ENCODE measurements around the gene PLCB4. TPM values are rescaled to one million over a fixed set of nuclear protein-coding genes. Genes with fewer than 3 reads are reported as not detected.

The PLCB4 gene
- total and polyA plus RNA-seq, 8 donors, result 0.56 to 9.3 (median 2.3) TPM

GRCh38 chr20:9319687-9320384 is 250.9 kb downstream of the PLCB4 start:
- FAIRE-seq, result no peak
- H3K4me1 ChIP-seq, result no peaks in the 10 kb centered on the region
- H3K36me3 ChIP-seq, result no peaks in the 10 kb centered on the region
- H3K27ac ChIP-seq, result no peak overlapping the region
- no peaks in the 10 kb centered on the region for H3K27me3 ChIP-seq
- no peaks in the 10 kb centered on the region for H3K9me3 ChIP-seq
- 69 to 71% methylated on average over 7 of the region's 7 CpGs for WGBS, 2 donors
- no peak overlapping the region for H3K4me3 ChIP-seq
- DNase-seq, result no peak
- no peak for TF ChIP-seq CTCF (IDR thresholded peaks at IDR 0.05)
- peak in 2 of 4 donors; percentile 24 to 39 for ATAC-seq
- intact Hi-C loops (cut with DNase I), result no loop called here

- intact Hi-C loops (cut with DNase I), result no loop called here
- 86 to 87% methylated on average over 2 of the region's 2 CpGs for whole genome bisulfite sequencing, 2 donors
- DNase-seq (no peak), ATAC-seq (no peak), FAIRE-seq (no peak)
- no peaks in the 10 kb centered on the region for H3K27me3 ChIP-seq
- H3K36me3 ChIP-seq, result no peaks in the 10 kb centered on the region
- H3K4me1 ChIP-seq, result no peaks in the 10 kb centered on the region
- H3K9me3 ChIP-seq, result no peaks in the 10 kb centered on the region
- H3K27ac ChIP-seq, result no peak overlapping the region
- H3K4me3 ChIP-seq, result no peak overlapping the region
- TF ChIP-seq CTCF (IDR thresholded peaks at IDR 0.05), result no peak
Observed at GRCh38 chr20:9321007-9321406, 252.1 kb downstream of the PLCB4 start.

GRCh38 chr20:9322661-9323060 is 253.8 kb downstream of the PLCB4 start:
- no peak for TF ChIP-seq CTCF (IDR thresholded peaks at IDR 0.05)
- ATAC-seq (no peak), FAIRE-seq (no peak)

GRCh38 chr20:9323622-9324021 is 254.7 kb downstream of the PLCB4 start:
- peak in 1 of 4 donors; percentile 31 for ATAC-seq
- no peaks in the 10 kb centered on the region for H3K4me1 ChIP-seq
- no peaks in the 10 kb centered on the region for H3K9me3 ChIP-seq
- no peak for FAIRE-seq
- intact Hi-C loops (cut with DNase I), result no loop called here
- H3K36me3 ChIP-seq, result no peaks in the 10 kb centered on the region
- WGBS, 2 donors, result 74 to 77% methylated on average over 4 of the region's 4 CpGs
- no peak for TF ChIP-seq CTCF (IDR thresholded peaks at IDR 0.05)
- H3K4me3 ChIP-seq, result no peak overlapping the region
- H3K27ac ChIP-seq, result no peak overlapping the region
- DNase-seq, result no peak
- no peaks in the 10 kb centered on the region for H3K27me3 ChIP-seq

More at GRCh38 chr20:9322661-9323060, 253.8 kb downstream of the PLCB4 start:
- H3K36me3 ChIP-seq, result no peaks in the 10 kb centered on the region
- H3K27ac ChIP-seq, result no peak overlapping the region
- no peak overlapping the region for H3K4me3 ChIP-seq
- intact Hi-C loops (cut with DNase I), result no loop called here
- H3K9me3 ChIP-seq, result no peaks in the 10 kb centered on the region
- H3K4me1 ChIP-seq, result no peaks in the 10 kb centered on the region
- H3K27me3 ChIP-seq, result no peaks in the 10 kb centered on the region
- WGBS, 2 donors, result 95 to 96% methylated on average over 1 of the region's 1 CpG
- no peak for DNase-seq

- Histone ChIP-seq H3K36me3 (no peaks in the 10 kb centered on the region), H3K9me3 (no peaks in the 10 kb centered on the region), H3K27ac (no peak overlapping the region), H3K4me1 (no peaks in the 10 kb centered on the region), H3K4me3 (no peak overlapping the region), H3K27me3 (no peaks in the 10 kb centered on the region)
- FAIRE-seq (no peak), ATAC-seq (no peak), DNase-seq (no peak)
- intact Hi-C loops (cut with DNase I), result no loop called here
- 86 to 90% methylated on average over 4 of the region's 4 CpGs for WGBS, 2 donors
- TF ChIP-seq CTCF (IDR thresholded peaks at IDR 0.05), result no peak
Observed at GRCh38 chr20:9329355-9330101, 260.6 kb downstream of the PLCB4 start.

Measured in pancreas (tissue), 10 donors.